ENCODE results near the gene CFHR2. TPM values are rescaled to one million over a fixed set of nuclear protein-coding genes. Genes with fewer than 3 reads are reported as not detected.
"Not testable (repeated sequence)": the region's sequence is repeated elsewhere in the genome, so short reads cannot be mapped to it uniquely, and the experiment has no call there.

Gene CFHR2
- total RNA-seq: not detected
- long read RNA-seq: 0 reads

DNA sequence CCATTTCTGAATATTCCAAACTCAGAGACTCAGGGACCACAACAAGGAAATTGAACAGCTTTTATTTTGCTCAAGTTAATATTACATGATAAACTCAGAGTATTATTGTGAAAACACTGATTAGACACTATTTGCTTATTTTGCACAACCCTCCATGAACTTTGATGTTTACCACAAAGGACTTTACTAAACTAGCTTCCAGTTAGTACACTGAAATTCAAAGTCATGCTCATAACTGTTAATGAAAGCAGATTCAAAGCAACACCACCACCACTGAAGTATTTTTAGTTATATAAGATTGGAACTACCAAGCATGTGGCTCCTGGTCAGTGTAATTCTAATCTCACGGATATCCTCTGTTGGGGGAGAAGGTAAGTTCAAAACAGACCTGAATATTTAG is at the start of gene CFHR2:
Gene CFHR2 (plus strand): TSS at position 171 of the 400 bp plus-strand sequence. CDS start 143 bp downstream, at position 314.
- intact Hi-C loops (cut with micrococcal nuclease); ATAC-seq; DNase-seq: not testable (repeated sequence)

DNA sequence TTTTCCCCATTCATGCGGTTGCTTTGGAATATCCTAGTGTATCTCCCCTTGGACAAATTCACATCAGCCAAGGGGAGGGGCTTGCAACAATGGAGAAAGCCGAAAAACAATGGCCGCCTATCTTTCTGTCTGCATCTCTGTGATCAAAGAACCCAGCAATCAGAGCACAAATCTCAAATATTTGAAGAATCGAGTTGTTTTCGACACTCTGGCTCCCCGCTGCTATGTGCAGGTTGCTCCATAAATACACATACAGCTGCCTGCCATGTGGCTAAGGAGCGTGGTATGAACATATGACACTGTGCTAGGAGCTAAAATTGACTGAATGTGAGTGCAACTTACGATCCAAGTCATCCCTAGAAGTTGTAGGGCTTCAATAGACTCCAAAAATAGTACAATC is 47.2 kb upstream of the CFHR2 start:
- intact Hi-C loops (cut with micrococcal nuclease): no loop called here

DNA sequence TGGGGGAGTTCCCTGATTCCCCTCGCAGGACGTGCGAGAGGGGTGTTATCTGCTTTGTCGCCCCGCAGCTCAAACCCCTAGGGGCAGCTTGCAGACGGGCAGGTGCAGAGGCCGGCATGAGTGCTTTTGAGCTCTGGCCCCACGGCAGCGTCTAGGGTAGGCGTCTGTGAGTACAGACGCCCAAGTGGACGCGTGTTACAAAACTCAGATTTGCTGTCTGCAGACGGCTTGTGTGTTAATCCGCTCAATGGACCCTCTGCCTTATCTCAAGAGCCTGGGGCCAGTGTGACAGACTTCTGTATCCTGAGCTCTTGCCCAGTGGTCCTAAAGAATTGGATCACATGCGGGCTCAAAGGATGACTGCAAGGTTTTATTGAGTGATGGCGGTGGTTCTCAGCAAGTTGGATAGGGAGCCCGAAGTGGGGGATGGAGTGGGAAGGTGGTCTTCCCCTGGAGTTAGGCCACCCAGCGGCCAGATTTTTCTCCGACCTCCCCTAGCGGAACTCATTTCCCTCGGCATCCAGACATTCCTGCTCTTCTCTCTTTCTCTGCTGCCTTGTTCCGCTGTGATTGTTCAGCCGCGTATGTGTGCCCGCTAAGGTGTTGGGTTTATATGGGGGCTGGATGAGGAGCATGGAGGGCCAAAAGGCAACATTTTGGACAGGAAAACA is 46.2 kb upstream of the CFHR2 start:
- ATAC-seq (no peak), DNase-seq (no peak)
- intact Hi-C loops (cut with micrococcal nuclease): no loop called here

More for the DNA sequence above, 47.2 kb upstream of the CFHR2 start:
- DNase-seq: no peak
- ATAC-seq: no peak

DNA sequence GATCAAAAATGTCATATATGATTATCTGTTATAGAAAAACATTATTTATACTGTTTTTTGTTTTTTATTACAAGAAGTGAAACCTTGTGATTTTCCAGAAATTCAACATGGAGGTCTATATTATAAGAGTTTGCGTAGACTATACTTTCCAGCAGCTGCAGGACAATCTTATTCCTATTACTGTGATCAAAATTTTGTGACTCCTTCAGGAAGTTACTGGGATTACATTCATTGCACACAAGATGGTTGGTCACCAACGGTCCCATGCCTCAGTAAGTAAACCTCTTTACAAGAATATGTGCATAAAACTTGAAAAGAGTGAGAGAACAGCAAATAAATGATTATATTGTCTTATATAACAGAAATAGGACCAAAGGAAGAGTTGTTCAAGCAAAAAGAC is 41.2 kb upstream of the CFHR2 start:
- intact Hi-C loops (cut with micrococcal nuclease): no loop called here
- DNase-seq: no peak
- ATAC-seq: no peak

DNA sequence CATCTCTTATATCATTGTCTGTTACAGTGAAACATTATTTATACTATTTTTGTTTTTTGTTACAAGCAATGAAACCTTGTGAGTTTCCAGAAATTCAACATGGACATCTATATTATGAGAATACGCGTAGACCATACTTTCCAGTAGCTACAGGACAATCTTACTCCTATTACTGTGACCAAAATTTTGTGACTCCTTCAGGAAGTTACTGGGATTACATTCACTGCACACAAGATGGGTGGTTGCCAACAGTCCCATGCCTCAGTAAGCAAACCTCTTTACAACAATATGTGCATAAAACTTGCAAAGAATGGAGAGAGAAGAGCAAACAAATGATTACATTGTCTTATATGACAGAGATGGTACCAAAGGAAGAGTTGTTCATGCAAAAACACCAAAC is 33.3 kb upstream of the CFHR2 start:
- intact Hi-C loops (cut with micrococcal nuclease): no loop called here
- ATAC-seq (no peak), DNase-seq (no peak)

DNA sequence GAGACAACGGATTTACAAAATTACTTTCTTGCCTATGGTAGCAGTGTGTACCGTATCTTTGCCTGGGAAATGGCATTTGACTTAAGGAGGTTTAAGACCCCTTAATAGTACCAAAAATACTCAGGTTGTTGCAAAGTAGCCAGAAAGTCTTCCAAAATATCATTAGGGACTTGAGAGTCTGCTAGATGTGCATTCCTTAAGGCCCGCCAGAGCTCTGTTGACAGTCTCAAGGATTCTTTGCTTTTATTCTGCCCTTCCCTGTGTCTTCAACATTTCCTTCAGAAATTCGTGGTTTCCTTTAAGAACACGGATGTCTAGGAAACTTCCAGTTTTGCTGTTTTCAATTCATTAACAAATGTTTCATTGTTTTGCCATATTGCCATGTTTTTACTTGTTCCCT is 31.3 kb upstream of the CFHR2 start:
- DNase-seq; ATAC-seq; intact Hi-C loops (cut with micrococcal nuclease): not testable (repeated sequence)

DNA sequence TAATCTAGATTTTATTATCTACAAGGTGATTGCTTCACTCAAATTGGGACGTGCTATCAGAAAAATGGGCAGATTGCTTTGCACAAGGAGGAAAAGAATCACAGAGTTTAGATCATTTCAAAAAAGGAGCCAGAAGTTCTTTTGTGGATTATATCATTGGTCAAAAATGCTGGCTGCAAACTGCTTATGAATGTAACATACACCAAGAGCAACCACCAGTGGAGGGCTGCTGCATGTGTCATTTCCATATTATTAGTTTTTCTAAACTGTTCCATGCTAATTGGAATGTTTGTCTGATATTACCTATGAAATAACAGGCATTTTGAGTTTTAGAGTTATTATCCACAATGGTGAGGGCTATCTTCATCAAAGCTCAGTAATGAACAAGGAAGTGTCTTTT is 16.7 kb upstream of the CFHR2 start:
- ATAC-seq; intact Hi-C loops (cut with micrococcal nuclease); DNase-seq: not testable (repeated sequence)

DNA sequence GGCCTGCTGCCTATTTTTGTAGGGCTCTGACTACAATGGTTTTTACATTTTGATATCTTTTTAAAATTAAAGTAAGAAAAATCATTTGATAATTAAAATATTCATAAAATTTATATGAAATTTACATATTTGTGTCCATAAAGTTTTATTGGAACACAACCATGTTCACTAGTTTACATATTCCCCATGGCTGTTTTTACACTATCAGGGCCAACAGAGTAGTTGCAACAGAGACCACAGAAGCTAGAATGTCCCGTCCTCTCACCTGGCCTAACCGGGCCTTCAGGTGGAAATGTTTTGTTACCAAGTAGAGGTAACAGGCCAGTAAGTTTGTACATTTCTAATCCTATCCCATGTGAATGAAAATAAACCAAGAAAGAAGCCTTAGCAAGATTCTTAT is 10.7 kb upstream of the CFHR2 start:
- intact Hi-C loops (cut with micrococcal nuclease); ATAC-seq; DNase-seq: not testable (repeated sequence)

DNA sequence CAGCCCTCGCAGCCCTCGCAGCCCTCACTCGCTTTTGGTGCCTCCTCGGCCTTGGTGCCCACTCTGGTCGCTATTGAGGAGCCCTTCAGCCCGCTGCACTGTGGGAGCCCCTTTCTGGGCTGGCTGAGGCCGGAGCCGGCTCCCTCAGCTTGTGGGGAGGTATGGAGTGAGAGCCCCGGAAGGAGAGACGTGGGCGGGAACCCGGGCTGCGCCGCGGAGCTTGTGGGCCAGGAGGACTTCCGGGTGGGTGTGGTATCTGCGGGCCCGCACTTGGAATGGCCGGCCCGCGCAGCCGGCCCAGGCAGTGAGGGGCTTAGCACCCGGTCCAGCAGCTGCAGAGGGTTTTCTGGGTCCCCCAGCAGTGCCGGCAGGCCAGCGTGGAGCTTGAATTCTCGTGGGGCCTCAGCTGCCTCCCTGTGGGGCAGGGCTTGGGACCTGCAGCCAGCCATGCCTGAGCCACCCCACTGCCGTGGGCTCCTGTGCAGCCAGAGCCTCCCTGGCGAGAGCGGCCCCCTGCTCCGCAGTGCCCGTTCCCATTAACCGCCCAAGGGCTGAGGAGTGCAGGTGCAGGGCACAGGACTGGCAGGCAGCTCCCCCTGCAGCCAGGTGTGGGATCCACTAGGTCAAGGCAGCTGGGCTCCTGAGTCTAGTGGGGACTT is 9.9 kb upstream of the CFHR2 start:
- intact Hi-C loops (cut with micrococcal nuclease): no loop called here
- ATAC-seq (no peak), DNase-seq (no peak)

DNA sequence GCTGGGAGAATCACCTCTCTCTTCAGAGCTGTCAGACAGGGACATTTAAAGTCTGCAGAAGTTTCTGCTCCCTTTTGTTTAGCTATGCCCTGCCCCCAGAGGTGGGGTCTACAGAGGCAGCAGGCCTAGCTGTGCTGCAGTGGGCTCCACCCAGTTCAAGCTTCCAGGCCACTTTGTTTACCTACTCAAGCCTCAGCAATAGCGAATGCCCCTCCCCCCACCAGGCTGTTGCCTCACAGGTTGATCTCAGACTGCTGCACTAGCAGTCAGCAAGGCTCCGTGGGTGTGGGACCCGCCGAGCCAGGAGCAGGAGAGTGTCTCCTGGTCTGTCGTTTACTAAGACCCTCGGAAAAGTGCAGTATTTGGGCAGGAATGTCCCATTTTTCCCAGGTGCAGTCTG is 2.1 kb upstream of the CFHR2 start:
- ATAC-seq; DNase-seq; intact Hi-C loops (cut with micrococcal nuclease): not testable (repeated sequence)

DNA sequence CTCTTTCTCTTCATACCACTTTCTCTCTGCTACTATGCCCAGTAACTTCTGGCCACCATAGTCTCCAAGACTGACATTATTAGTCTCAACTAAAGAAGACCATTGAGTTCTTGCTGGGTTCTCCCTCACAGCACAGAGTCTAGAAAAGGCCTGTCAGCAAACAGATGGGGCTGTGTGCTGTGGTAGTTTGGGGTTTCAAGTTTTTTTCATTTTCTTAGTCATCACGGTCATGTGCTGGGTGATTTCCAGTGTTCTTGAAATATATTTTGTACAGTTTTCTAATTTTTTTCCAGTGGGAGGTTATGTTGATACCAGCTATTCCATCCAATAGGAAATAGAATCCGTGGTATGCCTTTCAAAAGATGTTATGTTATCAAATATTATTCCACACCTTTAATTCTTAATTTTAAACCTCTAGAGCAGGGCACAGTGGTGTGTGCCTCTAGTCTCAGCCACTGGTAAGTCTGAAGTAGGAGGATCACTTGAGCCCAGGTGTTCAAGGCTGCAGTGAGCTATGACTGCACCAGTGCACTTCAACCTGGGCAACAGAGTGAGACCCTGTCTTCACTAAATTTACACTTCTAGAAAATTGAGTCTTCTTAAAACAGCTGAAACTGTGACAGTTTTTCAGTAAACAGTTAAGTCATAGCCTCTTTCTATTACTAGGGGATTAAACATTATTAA is 8.3 kb downstream of the CFHR2 start:
- ATAC-seq (no peak), DNase-seq (no peak)
- intact Hi-C loops (cut with micrococcal nuclease): no loop called here

DNA sequence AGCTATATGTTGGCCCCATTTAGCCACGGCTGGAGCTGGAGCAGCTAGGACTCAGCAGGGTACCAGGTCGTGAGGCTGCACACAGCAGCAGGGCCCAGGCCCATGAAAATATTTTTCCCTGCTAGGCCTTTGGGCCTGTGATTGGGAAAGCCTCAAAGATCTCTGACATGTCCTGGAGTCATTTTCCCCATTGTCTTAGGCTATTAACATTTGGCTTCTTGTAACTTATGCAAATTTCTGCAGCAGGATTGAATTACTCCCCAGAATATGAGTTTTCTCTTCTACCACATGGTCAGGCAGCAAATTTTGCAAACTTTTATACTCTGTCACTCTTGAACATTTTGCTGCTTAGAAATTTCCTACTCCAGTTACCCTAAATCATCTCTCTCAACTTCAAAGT is 11.2 kb downstream of the CFHR2 start:
- no peak for DNase-seq

DNA sequence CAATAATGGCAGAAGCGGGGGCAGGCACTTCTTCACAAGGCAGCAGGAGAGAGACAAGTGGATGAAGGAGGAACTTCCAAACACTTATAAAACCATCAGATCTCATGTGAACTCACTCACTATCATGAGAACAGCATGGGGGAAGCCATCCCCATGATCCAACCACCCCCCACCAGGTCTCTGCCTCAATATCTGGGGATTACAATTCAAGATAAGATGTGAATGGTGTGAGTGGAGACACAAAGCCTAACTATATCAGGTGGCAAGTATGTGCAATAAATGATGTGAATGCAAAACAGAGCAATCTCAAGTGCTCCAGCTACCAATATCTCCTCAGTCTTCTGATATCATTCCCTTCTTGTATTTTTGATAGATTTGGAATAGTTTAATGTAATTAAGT is 12.4 kb downstream of the CFHR2 start:
- intact Hi-C loops (cut with micrococcal nuclease): no loop called here
- DNase-seq (no peak), ATAC-seq (no peak)

More for the DNA sequence above, 11.2 kb downstream of the CFHR2 start:
- no peak for ATAC-seq
- intact Hi-C loops (cut with micrococcal nuclease): no loop called here

DNA sequence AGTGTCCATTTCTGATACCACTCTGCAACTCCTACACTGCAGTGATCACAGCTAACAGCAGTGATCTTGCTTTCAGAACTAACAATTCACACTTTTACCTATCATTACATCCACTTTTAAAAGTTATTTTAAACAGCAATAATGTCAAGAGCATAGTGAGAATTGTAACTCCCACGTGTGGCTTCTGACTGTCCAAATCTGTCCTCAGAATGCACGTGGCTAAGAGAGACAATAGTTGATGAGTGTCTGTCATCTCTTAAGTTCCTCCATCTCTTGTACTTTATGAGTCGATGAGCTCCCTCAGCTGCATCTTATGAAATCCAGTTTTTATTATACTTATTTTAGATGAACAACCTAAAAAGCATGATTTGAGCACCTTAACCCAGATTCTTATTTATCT is 17.3 kb downstream of the CFHR2 start:
- ATAC-seq (no peak), DNase-seq (no peak)
- intact Hi-C loops (cut with micrococcal nuclease): no loop called here

DNA sequence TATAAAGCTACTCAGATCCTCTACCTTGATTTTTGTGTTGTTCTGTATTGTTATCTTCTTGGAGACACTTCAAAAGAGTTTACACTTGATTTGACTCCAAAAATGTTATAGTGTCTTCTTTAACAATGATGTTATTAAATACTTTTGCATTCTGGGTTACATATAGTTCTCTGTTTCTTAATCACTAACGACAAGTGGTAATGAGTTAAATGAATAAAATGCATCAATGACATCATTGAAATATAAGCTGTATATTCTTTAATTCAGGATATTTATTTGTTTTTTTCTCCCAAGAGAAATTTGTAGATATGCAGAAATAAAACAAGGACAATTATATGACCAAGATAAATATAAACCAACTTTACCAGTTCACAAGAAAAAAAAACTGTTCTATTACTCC is 26.6 kb downstream of the CFHR2 start:
- no peak for ATAC-seq
- DNase-seq: no peak
- intact Hi-C loops (cut with micrococcal nuclease): no loop called here

DNA sequence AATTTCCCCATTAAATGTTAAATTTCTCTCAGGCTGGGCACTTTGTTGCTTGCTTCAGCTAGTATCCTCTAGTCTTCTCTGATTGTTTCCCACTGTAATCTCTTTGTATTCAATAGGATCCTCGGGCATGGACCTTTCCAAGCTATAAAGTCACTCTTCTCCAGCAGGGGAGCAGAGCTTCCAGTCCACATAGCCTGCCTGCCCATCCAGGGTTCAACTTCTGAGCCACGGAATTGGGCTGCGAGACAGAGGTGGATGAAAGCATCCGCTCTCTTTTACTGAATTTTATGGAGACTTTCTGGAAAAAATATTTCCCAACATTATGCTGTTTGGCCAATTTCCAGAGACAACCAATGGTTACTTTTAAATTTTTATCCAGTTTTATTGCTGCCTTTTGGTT is 32.7 kb downstream of the CFHR2 start:
- intact Hi-C loops (cut with micrococcal nuclease): no loop called here
- ATAC-seq: no peak
- DNase-seq: no peak

DNA sequence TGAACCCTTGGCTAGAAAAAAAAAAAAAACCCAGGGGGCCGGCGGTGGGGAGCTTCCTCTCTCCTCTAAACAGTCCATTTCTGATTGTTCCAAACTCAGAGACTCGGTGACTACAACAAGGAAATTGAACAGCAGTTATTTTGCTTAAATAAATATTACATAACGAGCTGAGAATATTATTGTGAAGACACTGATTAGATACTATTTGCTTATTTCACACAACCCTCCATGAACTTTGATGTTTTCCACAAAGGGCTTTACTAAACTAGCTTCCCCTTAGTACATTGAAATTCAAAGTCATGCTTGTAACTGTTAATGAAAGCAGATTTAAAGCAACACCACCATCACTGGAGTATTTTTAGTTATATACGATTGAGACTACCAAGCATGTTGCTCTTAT is 33.7 kb downstream of the CFHR2 start, which contains the start of gene CFHR5:
Gene CFHR5 (plus strand): TSS at position 279 of the 400 bp plus-strand sequence. CDS start 109 bp downstream, at position 388.
- intact Hi-C loops (cut with micrococcal nuclease): no loop called here
- no peak for ATAC-seq
- no peak for DNase-seq

DNA sequence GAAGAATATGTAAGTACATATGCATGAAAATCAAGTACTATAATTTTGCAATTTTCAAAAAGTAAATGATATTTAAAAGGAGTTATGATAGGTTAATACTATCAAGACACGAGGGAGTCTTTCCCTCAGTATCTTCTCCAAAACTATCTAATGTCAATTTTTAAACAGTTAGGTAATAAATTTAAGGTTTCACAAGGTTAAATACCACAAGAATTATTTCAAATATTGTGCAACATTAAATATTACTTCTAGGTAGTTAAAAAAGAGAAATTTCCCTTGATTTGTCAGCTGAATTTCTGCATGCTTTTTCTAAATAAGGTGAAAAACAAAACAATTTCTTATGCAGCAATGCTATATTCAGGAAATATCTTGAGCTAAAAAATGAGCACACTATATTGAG is 37.3 kb downstream of the CFHR2 start:
- ATAC-seq: no peak
- no peak for DNase-seq
- intact Hi-C loops (cut with micrococcal nuclease): no loop called here

DNA sequence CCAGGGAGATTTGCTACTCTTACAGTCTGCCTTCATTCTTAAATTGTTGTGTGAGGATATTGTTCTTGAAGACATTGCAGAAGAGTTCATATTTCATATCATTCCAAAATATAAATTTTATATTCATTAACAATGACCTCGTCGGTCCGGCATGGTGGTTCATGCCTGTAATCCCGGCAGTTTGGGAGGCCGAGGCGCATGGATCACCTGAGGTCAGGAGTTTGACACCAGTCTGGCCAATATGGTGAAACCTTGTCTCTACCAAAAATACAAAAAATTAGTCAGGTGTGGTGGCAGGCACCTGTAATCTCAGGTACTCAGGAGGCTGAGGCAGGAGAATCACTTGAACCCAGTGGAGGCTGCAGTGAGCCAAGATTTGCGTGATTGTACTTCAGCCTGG is 38.7 kb downstream of the CFHR2 start:
- intact Hi-C loops (cut with micrococcal nuclease); ATAC-seq; DNase-seq: not testable (repeated sequence)
